Germinal center (tissue), 1 donor: ENCODE results near the gene GDNF.

ENCODE experiments used
- DNase-seq: peaks from one replicate; pipeline ENCODE4 v3.0.0; 2012; ENCODE audit warnings: mixed read lengths, low spot score

GDNF gene

DNA sequence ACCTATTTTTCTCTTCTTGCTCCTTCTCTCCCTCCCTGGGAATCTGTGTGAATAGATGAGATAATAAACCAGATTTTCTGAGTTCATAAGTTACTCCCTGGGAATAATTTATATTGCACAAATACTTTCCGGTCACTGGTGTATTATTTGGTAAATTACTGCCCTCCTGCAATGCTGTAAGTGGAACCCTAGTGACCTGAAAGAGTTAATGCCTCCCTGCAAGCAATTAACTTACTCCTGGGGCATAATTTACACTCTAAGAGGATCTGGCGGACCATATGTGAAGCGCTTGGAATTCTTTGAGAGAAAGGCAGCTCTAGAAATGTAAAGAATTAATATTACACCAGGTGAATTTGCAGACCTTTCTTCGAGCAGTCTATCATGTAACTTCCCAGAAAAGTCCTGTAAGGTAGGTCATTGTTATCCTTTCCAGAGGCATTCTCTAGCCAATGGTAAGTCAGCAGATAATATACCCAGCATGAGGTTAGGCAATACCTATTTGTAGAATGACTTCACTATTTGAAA is 7.0 kb upstream of the GDNF start:
- DNase-seq: no peak

DNA sequence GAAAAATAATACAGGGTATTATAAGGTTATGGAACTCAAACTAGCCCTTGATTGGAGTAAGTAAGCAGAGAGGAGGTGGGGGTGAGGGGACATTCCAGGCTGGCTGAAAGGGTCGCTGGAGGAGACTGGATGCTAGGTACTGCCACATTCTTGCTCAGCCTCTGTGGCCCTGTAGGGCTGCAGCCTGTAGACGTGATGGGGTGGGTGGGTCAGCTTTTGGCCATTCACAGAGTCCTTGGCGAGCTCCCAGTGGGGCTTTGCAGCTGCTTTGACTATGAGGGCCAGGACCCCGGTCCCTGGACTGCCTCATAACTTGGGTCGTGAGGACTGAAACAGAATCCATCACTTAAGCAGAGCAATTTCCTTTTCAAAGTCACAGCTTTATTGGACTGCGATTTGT is 4.2 kb upstream of the GDNF start:
- no peak for DNase-seq

DNA sequence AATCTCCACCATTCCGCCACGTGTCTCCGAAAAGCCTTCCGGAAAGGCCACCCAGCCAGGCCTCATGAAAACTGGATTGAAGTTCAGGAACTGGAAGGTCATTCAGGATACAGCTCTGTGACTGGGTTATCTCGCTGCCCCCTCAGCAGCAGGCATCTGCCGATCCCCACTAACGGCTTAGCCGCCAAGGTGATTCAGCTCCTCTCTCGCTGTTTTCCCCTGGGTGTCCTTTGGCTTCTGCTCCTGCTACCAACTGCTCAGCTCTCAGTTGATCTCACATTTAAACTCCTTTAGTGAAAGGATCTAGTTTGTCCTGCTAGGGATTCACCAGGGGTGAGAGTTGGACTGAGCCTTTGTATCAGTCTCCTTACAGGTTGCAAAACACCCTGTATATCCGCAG is 2.2 kb upstream of the GDNF start:
- DNase-seq: no peak

DNA sequence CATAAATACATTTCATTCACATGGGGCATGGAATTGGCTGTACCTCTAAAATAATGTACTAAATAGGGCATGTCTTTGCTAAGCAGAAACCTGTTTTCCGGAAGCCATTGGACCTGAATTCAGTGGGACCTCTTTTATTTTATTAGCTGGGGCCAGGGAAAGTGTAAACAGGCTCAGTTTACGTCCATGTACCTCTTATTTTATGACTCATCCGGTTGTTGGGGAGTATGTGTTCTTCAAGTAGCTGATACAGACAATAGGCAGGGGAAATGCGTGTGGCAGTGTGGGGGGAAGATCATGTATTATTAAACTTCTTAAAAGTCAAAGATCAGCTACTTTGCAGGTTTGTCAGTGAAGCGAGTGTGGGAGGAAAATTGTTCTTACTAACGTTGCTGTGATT is 1.4 kb upstream of the GDNF start:
- no peak for DNase-seq

DNA sequence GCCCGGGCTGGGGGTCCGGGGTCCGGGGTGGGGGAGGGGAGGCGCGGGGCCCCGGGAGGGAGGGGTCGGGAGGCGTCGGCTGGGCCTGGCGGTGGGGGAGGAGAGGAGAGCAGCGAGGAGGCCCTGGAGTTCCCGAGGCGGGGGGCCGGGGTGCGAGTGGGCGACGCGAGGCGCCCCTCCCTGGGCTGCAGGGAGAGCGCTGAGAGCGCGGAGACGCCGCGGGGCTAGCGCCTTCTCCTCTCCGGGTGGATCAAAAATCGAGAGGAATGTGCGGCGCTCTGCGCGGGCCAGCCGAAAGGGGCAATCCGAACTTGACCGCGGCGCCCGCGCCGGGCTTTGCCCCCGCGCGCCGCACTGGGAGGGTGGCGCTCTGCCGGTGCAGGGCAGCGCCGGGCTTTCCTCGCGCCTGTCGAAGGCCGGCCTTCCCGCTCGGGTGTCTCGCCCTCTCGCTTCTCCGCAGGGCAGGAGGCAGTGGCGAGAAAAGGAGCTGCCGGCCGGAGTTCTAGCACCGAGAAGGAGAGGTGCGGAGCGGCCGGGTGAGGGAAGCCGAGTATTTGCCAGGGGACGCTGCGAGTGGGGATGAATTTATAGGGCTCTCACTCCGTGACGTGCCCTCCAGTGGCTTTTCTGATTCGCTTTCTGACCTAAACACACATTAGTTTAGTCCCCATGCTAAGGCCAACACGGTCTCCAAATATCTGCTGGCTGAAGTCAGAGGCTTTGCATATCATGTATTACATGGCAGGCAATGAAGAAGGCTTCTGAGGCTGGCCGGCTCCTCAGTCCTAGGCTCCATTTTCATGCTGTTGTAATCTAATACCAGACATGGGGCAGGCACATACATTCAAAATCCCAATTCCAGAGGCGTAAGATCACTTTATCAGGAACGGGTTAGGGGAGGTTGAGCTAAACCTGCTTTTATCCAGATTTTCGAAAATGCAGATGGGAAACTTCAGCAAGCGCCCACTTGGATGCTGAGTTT is 503 bp upstream of the GDNF start:
- no peak for DNase-seq

DNA sequence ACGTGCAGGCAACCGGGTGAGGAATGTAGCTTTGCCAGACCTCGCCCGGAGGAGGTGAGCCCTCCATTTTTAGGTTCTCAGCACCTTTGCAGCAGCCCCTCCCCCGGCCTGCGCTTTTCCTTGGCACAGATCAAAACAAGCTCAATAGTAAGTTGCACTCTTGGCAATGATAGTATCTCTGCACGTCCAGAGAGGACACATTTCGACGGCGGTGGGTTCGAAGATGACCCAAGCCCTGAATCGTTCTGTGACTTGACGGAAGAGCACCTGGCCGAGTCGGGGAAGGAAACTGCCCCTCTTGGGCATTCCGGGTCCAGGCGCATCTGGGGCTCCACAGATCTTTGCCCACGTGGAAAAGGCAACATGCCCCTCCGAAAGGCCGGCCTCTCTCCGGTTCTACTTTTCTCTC is 904 bp downstream of the GDNF start:
- no peak for DNase-seq

DNA sequence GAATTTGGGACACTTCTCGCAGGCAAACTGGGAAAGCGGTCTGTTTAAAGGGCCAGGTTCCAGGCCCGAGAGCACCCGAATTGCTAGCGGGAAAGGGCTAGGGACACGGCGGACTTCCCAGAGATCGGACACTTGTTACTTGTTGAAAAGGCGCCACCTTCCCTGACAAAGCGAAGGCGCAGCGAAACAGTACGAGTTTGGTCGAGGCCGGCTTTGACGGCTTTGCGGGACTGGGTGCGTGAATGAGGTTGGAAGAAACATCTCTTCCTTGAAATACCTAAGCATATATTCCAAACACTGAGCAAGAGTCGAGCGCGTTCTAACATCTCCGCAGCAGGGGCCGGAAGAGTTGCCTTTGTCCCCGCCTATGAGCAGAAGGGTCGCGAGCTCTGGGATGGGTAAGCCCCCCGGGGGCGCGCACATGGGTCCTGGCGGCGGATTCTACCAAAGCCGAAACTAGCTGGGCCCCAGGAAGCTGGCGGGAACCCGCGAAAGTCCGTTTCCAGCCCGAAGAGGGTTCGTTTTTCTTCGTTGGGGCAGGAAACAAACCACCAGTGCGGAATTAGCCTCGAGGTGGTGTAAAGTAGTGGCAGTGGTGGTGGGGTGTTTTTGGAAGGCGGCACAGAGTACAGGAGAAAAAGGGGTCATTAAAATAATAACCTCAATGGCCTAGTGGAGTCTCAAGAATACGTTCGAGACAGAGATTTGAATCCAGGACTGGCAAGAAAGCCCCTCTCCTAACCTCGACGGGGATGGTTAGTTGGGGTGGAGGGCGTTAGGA is 1.5 kb downstream of the GDNF start:
- DNase-seq: no peak

GRCh38 chr5:37837414-37838032 is 2.3 kb downstream of the GDNF start:
- DNase-seq: peak; percentile 75

GRCh38 chr5:37836592-37837413 is 3.0 kb downstream of the GDNF start:
- DNase-seq: no peak

DNA sequence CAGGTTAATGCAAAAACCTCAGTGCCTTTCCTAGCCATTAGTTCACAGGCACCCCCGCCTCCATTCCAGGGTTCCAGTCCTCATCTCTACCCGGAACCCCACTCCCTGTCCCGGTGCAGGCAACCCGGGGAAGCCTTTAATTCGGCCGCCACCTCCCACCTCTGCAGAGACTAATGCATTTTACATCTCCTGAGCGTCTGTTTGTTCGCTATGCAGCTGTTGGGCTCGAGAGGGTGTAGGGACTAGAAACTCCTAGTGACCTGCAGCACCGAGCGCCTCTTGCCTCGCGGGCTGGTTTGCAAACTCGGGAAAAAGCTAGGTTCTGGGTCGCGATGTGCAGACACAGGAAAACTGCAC is 3.6 kb downstream of the GDNF start:
- no peak for DNase-seq

- no peak for DNase-seq
These were observed 4.4 kb downstream of the GDNF start for GRCh38 chr5:37835380-37835973.

DNA sequence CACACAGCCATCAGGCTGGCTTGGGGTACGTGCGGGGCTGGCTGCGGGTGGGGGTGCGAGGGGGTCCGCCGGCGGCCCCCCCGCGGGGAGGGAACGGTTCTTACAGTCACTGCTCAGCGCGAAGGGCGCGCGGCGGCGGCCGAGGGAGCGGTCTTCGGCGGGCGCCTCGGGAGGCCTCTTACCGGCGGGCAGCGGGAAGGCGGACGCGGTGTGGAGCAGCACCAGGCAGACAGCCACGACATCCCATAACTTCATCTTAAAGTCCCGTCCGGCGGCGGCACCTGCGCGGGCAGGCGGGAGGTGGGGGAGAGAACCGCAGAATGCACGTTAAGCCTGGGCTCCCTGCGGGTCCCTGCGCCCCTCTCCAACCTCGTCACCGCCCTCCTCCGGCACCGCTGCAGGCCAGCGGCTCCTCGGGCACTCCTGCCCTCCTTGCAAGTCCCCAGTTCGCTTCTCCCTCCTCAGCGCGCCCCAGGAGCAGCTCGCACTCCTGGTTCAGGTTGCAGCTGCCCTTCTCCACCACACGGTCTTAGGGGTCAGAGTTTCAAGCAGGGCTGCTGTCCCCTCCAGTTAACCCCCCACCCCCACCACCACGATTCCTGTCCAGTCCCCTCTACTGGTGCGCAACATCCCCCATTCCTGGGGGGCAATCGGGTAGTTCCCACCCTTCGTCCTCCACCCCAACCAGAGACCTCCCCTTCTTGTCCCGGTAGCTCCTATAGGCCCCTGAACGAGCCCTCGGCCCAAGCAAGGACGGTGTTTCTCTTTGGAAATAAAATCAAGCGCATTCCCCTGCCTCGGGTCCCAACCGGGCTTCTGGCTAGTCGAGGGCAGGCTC is 5.1 kb downstream of the GDNF start:
- no peak for DNase-seq

- DNase-seq: no peak
These were observed 5.9 kb downstream of the GDNF start for GRCh38 chr5:37833990-37834389.

DNA sequence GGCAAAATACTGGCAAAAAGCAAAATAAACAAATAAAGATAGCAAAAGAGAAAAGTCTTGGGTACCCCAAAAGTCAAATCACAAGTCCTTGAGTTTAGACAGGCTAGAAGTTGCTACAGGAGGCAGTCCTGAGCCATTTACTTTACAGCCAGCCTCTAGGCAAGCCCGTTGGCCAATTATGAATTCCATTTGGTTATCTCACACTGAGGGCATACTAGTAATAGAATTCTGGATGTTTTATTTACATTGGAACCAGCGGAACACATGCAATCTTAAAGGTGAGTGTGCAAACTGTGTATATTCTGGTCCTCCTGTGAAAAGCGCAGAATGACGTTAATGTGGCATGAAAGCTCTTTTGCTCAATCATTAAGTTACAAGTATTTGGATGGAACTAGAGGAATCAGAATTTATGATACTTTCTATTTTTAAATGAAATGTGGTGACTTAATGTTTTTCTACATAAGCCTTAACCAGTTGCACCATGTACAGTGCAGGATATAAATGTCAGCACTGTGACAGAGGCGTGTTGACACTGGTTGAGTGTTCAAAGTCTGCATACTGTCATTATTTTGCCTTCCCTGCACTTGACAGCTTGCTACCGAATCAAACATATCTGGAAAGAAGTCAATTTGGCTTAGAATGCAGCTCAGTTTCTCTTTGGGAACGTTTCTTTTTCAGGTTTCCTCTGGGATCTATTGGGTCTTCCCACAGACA is 7.9 kb downstream of the GDNF start:
- no peak for DNase-seq

GRCh38 chr5:37830348-37830747 is 9.5 kb downstream of the GDNF start:
- no peak for DNase-seq

DNA sequence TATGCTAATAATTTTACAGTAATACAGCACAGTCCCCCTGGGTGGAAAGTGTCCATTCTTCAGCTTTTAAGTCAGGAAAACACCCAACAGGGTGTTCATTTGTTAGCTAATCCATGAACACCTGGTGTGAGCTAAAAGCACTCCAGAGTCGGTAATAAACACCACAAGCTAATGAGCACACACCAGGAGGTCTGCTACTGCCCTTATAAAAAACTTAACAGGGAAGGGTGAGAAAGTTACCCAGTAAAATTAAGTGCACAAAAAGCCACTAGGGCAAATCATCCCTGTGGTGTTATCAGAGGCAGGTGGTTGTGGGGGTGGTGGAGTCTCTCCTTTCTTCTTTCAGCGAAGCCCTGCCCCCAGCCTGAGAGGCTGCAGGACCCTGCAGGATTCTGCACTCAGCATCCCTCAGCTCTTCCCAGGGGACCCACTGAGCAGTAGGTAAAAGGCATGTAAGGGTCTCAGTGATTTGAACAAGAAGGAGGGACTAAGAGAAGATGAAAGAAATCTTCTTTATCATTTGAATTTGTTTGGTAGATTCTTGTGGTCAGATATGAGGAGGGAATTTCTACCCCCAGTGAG is 14.4 kb downstream of the GDNF start:
- DNase-seq: no peak

DNA sequence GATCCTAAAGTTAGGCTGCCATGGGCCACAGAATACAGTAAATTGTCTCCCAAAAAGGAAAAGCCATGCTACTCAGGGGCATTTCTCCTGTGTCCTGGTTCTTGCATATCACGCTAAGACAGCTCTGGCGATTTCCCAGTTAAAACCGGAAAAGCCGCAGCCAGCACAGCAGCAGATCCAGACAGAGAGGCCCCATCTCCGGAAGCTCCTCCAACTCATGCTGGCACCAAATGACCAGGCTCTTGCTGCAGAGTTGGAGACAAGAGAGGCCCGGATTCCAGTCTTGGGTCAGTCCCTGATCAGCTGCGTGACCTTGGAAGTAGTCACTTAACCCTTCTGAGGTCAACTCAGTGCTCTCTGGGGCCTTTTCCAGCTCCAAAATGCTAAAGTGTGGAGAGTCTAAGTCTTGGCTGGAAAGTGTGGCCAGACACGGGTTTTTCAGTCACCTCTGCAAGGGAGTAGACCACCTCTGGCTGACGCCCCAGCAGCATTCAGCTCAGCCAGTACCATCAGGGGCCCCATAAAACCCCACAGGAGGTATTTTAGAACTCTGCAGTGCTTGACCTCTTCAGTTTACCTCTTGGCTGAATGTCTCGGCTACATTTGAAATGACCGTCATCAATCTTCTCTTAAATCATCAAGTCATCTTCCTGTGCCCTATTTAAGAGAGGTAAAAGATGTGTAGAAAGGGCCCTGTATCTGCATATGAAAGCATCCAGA is 16.2 kb downstream of the GDNF start:
- no peak for DNase-seq

GRCh38 chr5:37816883-37817282 is 23.0 kb downstream of the GDNF start:
- DNase-seq: no peak

DNA sequence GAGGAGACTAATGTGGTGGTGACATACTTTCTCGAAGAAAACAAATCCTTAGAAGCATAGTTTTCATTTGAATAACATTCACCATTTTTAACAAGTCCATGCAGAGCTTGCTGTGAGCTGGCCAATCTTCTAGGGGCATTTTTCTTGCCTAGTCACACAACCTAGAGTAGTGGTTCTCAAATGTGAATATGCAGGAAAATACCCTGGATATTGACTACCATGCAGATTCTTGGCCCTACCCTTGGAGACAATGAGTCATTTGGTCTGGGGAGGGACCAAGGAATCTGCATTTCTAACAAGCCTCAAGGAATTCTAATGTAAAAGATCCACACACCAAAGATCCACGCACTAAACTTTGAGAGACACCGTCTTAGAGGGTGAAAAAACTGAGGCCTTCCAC is 23.5 kb downstream of the GDNF start:
- DNase-seq: no peak
